Activated T-cell treated with anti-CD3 and anti-CD28 coated beads, Interleukin-2, amount 50 U/mL, for 24 hours (primary cell): ENCODE results near the gene TEX36.
"Not testable (repeated sequence)": the region's sequence is repeated elsewhere in the genome, so short reads cannot be mapped to it uniquely, and the experiment has no call there.

ENCODE experiments used
- DNase-seq: peaks from one replicate; pipeline ENCODE4 v3.0.0-alpha.2; 2020
- H3K27ac Mint-ChIP-seq: 2 replicates; pipeline ENCODE4 v1.8.0; 2020; ENCODE audit warnings: mild to moderate bottlenecking, mixed read lengths
- H3K27me3 Mint-ChIP-seq: 2 replicates; pipeline ENCODE4 v1.8.0; 2020; ENCODE audit warnings: mixed read lengths
- H3K36me3 Mint-ChIP-seq: 2 replicates; pipeline ENCODE4 v1.8.0; 2020; ENCODE audit warnings: low read depth, mixed read lengths
- H3K4me1 Mint-ChIP-seq: 2 replicates; pipeline ENCODE4 v1.8.0; 2020; ENCODE audit warnings: low read depth, mixed read lengths
- H3K4me3 Mint-ChIP-seq: 2 replicates; pipeline ENCODE4 v1.8.0; 2020; ENCODE audit warnings: mild to moderate bottlenecking, moderate library complexity, mixed read lengths
- H3K9me3 Mint-ChIP-seq: 2 replicates; pipeline ENCODE4 v1.8.0; 2020; ENCODE audit warnings: mixed read lengths

The TEX36 gene

GRCh38 chr10:125699562-125700143, 16.7 kb upstream of the TEX36 start:
- peaks cover 5% of the 10 kb centered on the region for H3K27me3 Mint-ChIP-seq
- no peak for DNase-seq
- no peak overlapping the region for H3K4me3 Mint-ChIP-seq
- no peak overlapping the region for H3K27ac Mint-ChIP-seq
- H3K4me1 Mint-ChIP-seq = no peaks in the 10 kb centered on the region
- H3K9me3 Mint-ChIP-seq = peaks cover 3% of the 10 kb centered on the region
- no peaks in the 10 kb centered on the region for H3K36me3 Mint-ChIP-seq

- Mint-ChIP-seq H3K27ac (no peak overlapping the region), H3K27me3 (peaks cover 5% of the 10 kb centered on the region), H3K36me3 (no peaks in the 10 kb centered on the region), H3K9me3 (peaks cover 3% of the 10 kb centered on the region), H3K4me3 (no peak overlapping the region), H3K4me1 (no peaks in the 10 kb centered on the region)
- no peak for DNase-seq
Measured at GRCh38 chr10:125698481-125698998, 15.6 kb upstream of the TEX36 start.

DNA sequence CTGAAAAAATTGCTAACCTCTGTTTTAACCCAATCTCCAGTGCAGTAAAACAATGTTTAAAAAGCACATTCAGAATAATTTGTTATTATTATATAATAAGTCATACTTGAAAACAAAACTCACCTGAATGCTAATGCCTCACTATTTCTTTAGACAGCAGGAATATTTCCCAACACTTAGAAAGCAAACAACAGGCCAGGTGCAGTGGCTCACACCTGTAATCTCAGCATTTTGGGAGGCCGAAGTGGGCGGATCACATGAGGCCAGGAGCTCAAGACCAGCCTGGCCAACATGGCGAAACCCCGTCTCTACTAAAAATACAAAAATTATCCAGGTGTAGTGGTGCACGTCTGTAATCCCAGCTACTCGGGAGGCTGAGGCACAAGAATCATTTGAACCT, 13.9 kb upstream of the TEX36 start:
- not testable (repeated sequence) for H3K4me1 Mint-ChIP-seq, H3K4me3 Mint-ChIP-seq, H3K9me3 Mint-ChIP-seq, H3K27ac Mint-ChIP-seq, H3K27me3 Mint-ChIP-seq, DNase-seq, H3K36me3 Mint-ChIP-seq

- Mint-ChIP-seq H3K36me3 (no peaks in the 10 kb centered on the region), H3K4me1 (peaks cover 7% of the 10 kb centered on the region), H3K9me3 (no peaks in the 10 kb centered on the region), H3K27me3 (peaks cover 2% of the 10 kb centered on the region), H3K27ac (no peak overlapping the region), H3K4me3 (no peak overlapping the region)
- no peak for DNase-seq
Measured at GRCh38 chr10:125694883-125695282, 11.9 kb upstream of the TEX36 start.

GRCh38 chr10:125693524-125693847, 10.5 kb upstream of the TEX36 start:
- DNase-seq = no peak
- H3K36me3 Mint-ChIP-seq = no peaks in the 10 kb centered on the region
- H3K4me1 Mint-ChIP-seq = peaks cover 7% of the 10 kb centered on the region
- H3K9me3 Mint-ChIP-seq = no peaks in the 10 kb centered on the region
- no peak overlapping the region for H3K4me3 Mint-ChIP-seq
- H3K27me3 Mint-ChIP-seq = peaks cover 2% of the 10 kb centered on the region
- H3K27ac Mint-ChIP-seq = no peak overlapping the region

DNA sequence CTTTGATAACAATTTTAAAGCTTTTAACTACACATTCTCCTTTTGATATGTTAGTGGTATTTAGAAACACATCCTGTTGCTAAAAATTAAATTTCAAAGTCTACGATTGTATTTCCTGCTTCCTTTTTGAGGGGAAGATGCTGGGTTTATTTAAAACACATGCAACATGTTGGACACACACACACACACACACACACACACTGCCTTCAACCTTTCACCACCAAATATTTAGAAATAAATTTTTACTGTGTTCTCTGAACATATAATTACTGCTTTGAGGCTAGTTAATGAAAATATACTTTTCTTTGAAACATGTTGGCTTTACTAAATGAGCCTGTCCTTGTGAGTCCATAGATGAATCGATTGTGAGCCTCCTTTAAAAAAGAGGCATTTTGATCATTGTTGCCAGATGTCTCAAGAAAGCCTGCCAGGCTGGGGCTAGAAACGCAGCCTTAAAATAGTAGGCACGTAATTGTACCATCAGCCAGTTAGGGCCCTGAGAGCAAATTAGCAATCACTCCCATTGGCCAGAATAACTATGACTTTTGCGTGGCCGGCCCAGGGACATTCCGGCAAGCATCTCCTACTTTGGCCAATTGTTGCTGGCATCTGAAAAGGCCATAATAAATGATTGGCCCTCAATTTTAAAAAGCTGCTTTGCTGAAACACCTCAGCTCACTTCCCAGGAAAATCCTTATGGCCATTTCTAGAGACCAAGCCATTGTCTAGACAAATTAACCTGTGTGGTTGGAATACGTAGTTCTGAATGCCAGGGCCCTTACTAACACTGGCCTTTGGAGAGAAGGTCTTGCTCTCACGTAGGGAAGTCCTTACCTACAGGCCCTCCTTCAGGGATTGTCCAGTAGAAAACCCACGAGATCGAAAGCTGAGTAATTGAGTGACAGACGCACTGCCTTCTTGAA, 9.9 kb upstream of the TEX36 start:
- no peaks in the 10 kb centered on the region for H3K9me3 Mint-ChIP-seq
- H3K27me3 Mint-ChIP-seq = peaks cover 2% of the 10 kb centered on the region
- H3K4me3 Mint-ChIP-seq = no peak overlapping the region
- H3K4me1 Mint-ChIP-seq = peaks cover 7% of the 10 kb centered on the region
- H3K27ac Mint-ChIP-seq = no peak overlapping the region
- no peak for DNase-seq
- no peaks in the 10 kb centered on the region for H3K36me3 Mint-ChIP-seq

GRCh38 chr10:125692196-125692595, 9.2 kb upstream of the TEX36 start:
- peaks cover 2% of the 10 kb centered on the region for H3K27me3 Mint-ChIP-seq
- peak overlapping the region; percentile 4 for H3K27ac Mint-ChIP-seq
- no peak overlapping the region for H3K4me3 Mint-ChIP-seq
- no peak for DNase-seq
- H3K36me3 Mint-ChIP-seq = no peaks in the 10 kb centered on the region
- H3K9me3 Mint-ChIP-seq = no peaks in the 10 kb centered on the region
- H3K4me1 Mint-ChIP-seq = peaks cover 7% of the 10 kb centered on the region

DNA sequence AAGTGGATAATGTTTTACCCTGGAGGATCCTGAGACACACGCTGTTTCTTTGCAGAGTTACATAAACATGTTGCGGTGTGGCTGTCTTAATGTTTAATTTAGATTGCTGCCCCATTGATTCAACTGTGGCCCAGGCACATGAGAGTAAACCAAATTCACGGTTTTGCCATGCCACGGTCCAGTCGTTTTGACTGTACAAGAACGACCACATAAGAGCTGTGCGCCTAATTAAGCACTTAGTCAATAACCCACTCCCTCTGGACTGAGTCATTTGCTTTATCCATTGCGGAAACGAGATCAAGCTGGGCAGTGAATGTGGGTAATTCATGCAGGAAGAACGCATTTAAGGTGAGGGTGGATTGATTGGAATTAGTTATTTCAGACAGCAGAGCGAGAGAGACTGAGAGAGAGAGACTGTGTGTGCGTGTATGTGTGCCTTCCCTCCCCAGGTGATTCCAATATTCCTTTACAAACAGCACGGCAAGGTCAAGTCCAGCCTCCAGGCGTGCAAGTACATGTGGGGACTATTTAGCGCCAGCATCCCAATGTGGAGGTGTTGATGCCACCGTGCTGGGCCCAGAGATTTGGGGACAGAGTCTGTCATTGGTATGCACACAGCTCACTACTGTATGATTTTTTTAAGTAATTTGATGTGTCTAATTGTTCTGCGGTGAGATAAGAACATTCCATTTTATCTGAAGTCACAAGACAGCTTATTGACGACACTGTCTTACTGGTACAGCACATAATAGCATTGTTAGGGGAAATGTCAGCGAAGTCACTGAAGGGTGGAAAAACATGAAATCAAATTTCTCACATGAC, 8.4 kb upstream of the TEX36 start:
- no peaks in the 10 kb centered on the region for H3K36me3 Mint-ChIP-seq
- H3K4me3 Mint-ChIP-seq = no peak overlapping the region
- no peak overlapping the region for H3K27ac Mint-ChIP-seq
- peaks cover 7% of the 10 kb centered on the region for H3K4me1 Mint-ChIP-seq
- no peaks in the 10 kb centered on the region for H3K9me3 Mint-ChIP-seq
- no peak for DNase-seq
- peaks cover 1% of the 10 kb centered on the region for H3K27me3 Mint-ChIP-seq

GRCh38 chr10:125689955-125690569, 7.1 kb upstream of the TEX36 start:
- Mint-ChIP-seq H3K36me3 (no peaks in the 10 kb centered on the region), H3K27ac (no peak overlapping the region), H3K9me3 (no peaks in the 10 kb centered on the region), H3K4me1 (peaks cover 7% of the 10 kb centered on the region), H3K4me3 (no peak overlapping the region), H3K27me3 (no peaks in the 10 kb centered on the region)
- no peak for DNase-seq

- no peak overlapping the region for H3K4me3 Mint-ChIP-seq
- no peaks in the 10 kb centered on the region for H3K9me3 Mint-ChIP-seq
- H3K4me1 Mint-ChIP-seq = peaks cover 5% of the 10 kb centered on the region
- DNase-seq = no peak
- H3K36me3 Mint-ChIP-seq = no peaks in the 10 kb centered on the region
- no peak overlapping the region for H3K27ac Mint-ChIP-seq
- no peaks in the 10 kb centered on the region for H3K27me3 Mint-ChIP-seq
Measured at GRCh38 chr10:125687507-125688185, 4.7 kb upstream of the TEX36 start.

GRCh38 chr10:125684581-125684980, 1.6 kb upstream of the TEX36 start:
- no peaks in the 10 kb centered on the region for H3K9me3 Mint-ChIP-seq
- no peaks in the 10 kb centered on the region for H3K4me1 Mint-ChIP-seq
- peaks cover 13% of the 10 kb centered on the region for H3K27me3 Mint-ChIP-seq
- DNase-seq = no peak
- no peaks in the 10 kb centered on the region for H3K36me3 Mint-ChIP-seq
- no peak overlapping the region for H3K4me3 Mint-ChIP-seq
- H3K27ac Mint-ChIP-seq = no peak overlapping the region

DNA sequence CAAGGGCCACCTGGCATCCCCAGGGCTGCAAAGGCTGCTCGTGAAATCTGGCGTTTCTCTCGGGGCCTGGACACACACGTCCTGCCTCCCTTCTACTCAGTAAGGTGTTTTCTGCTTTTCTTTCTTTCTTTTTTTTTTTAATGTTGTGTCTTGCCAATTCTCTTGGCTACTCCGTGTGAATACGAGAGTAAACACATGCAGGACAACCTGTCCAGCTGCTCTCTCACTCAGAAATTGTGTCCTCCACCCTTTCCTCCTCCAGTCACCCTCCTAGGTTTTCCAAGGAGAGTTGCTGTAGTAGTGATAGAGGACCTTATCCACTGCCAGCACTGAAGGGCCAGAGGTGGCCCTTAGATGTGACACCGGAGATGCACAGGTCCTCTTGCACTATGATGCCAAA, 858 bp upstream of the TEX36 start:
- Mint-ChIP-seq H3K36me3 (no peaks in the 10 kb centered on the region), H3K4me1 (no peaks in the 10 kb centered on the region)
- DNase-seq = no peak

DNA sequence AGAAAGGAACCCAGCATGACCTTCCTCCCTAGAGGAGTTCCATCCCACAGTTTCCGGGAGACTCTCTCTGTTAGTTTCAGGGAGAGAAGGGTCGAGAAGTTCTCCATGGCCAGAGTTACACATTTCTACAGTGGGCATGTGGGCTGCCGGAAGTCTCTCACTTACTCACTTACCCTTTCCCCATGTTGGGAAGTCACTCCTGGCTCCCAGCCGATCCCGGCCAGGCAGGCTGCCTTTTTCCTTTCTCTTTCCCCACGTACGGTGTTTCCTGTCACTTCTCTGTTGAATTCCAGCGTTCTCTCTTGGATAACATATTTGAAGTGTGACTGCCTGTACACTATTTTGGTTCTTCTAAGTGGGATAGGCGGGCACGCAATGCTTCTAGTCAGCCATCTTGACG, 3.5 kb downstream of the TEX36 start:
- Mint-ChIP-seq H3K27ac (no peak overlapping the region), H3K27me3 (peaks cover 26% of the 10 kb centered on the region), H3K36me3 (no peaks in the 10 kb centered on the region), H3K4me3 (no peak overlapping the region), H3K4me1 (no peaks in the 10 kb centered on the region), H3K9me3 (peaks cover 15% of the 10 kb centered on the region)
- no peak for DNase-seq

More for the DNA sequence above, 858 bp upstream of the TEX36 start:
- no peaks in the 10 kb centered on the region for H3K9me3 Mint-ChIP-seq
- no peak overlapping the region for H3K27ac Mint-ChIP-seq
- no peak overlapping the region for H3K4me3 Mint-ChIP-seq
- peaks cover 17% of the 10 kb centered on the region for H3K27me3 Mint-ChIP-seq

- no peaks in the 10 kb centered on the region for H3K4me1 Mint-ChIP-seq
- H3K36me3 Mint-ChIP-seq = no peaks in the 10 kb centered on the region
- H3K27ac Mint-ChIP-seq = no peak overlapping the region
- no peak for DNase-seq
- peaks cover 30% of the 10 kb centered on the region for H3K9me3 Mint-ChIP-seq
- peaks cover 33% of the 10 kb centered on the region for H3K27me3 Mint-ChIP-seq
- no peak overlapping the region for H3K4me3 Mint-ChIP-seq
Measured at GRCh38 chr10:125672884-125673283, 10.1 kb downstream of the TEX36 start.
